GM19193 (cell line): ENCODE results near the gene ZNF133.

Source experiments
- POLR2A ChIP-seq: IDR thresholded peaks from 4 replicates; pipeline ENCODE4 v1.6.1; 2011; ENCODE audit not compliant: insufficient read depth, insufficient read length; ENCODE audit errors: extremely low read depth

ZNF133 gene

GRCh38 chr20:18276821-18277220 lies 11.5 kb upstream of the ZNF133 start:
- no peak for TF ChIP-seq POLR2A

DNA sequence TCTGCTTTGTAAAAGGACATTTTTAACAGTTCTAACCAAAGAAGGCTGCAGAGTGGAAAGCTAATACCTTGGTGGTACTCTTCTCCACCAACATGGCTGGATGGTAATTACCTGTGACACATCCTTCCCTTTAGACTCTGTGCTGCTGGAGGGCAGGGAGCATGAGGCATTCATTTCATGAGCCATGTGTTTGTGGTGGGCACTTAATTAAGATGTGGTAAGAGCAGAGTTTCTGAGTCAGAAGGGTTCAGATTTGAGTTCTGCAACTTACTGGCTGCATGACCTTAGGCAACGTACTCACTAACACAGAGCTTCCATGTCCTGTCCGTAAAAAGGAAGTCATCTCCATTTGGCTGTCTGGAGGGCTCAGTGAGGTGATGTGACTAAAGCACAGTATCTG lies 9.1 kb upstream of the ZNF133 start:
- no peak for TF ChIP-seq POLR2A

DNA sequence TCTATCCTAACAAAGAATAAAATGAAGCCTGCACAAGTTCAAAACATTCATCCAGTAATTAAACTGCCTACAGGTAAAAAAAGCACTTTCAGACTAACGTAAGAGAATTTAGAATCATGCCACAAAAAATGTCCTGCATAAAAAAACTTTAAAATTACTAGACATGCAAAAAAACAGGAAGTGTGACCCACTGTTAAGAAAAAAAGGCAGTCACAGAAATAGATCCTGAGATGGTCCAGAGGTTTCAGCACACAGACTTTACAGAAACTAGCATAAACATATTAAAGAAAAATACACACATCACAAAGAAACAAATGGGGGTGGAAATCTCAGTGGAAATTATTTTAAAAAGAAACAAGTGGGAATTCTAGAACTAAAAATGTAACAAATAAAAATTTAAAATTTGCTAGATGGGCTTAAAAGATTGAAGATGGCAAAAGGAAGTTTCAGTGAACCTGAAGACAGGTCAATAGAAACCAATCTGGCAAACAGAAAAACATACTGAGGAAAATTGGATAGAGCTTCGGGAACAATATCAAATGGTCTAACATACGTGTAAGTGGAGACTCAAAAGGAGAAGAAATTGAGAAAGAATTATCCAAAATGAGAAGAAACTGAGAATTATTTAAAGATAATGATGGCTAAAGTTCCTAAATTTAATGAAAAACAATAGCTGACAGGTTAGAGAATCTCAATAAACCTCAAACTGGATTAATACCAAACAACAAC lies 3.4 kb upstream of the ZNF133 start:
- TF ChIP-seq POLR2A: no peak

- no peak for TF ChIP-seq POLR2A
Measured at GRCh38 chr20:18287546-18287914, 797 bp upstream of the ZNF133 start.

- TF ChIP-seq POLR2A: no peak
Measured at GRCh38 chr20:18288749-18289267, 481 bp downstream of the ZNF133 start.

- TF ChIP-seq POLR2A: no peak
Measured at GRCh38 chr20:18289306-18289705, 979 bp downstream of the ZNF133 start.

DNA sequence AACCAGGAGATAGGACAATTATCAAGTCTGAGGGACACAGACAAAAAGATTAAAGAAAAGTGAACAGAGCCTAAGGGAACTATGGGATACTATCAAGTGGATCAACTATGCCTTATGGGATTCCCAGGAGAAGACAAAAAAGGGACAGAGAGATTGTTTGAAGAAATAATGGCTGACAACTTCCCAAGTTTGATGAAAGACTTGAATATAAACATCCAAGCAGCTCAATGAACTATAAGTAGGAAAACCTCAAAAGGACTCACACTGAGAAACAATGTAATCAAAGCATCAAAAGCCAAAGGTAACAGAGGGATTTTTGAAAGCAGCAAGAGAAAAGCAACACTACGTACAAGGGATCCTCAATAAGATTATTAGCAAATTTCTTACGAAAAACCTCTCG lies 11.0 kb downstream of the ZNF133 start:
- no peak for TF ChIP-seq POLR2A

DNA sequence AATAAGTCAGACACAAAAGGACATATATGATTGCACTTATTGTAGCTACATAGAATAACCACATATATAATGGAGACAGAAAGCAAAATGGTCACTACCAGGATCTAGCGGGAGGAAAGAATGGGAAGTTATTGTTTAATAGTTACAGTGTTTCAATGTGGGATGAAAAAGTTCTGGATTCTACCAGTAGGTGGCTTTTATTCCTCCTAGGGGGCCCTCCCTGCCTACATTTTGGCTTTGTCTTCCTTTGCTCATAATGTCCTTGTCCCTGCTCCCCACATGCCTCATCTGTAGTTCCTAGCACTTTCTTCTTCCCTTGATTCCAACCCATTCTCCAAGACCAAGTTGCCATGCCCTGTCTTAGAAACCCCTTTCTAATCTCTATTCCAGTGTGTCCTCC lies 16.3 kb downstream of the ZNF133 start:
- no peak for TF ChIP-seq POLR2A

DNA sequence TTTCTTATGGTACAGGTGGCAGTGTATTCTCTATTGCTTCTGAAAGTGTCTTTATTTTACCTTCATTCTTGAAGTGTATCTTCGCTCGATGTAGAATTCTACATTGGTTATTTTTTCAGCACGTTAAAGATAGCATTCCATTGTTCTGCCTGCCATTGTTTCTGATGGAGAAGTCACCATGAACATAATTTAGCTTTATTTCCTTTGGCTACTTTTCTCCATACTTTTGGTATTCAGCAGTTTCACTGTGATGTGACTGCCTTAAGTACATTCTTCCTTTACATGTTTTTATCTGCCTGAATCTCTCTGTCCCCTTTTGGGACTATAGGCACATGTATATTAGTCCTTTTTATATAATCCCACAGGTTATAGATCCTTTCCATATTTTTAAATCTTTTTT lies 19.0 kb downstream of the ZNF133 start:
- no peak for TF ChIP-seq POLR2A

DNA sequence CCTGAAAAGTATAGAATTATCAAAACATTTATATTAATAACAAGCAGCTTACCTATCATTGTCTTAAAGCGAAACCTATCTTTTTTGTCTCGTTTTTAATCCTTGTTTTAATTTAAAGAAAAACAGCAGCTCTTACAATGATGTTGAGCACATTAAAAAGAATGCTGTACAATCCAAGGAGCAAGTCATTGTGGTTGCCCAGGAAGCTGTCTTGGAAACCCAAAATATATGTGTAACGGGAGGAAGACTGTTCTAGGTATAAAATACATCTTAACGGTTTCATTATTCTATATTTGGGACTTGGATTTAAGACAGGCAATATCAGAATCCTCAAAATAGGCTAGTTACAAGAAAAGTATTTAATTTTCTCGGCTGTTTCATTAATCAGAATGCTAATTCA lies 21.7 kb downstream of the ZNF133 start:
- TF ChIP-seq POLR2A: no peak

GRCh38 chr20:18310592-18310991 lies 22.3 kb downstream of the ZNF133 start:
- no peak for TF ChIP-seq POLR2A

GRCh38 chr20:18312723-18313122 lies 24.4 kb downstream of the ZNF133 start:
- no peak for TF ChIP-seq POLR2A

GRCh38 chr20:18313411-18313810 lies 25.1 kb downstream of the ZNF133 start:
- no peak for TF ChIP-seq POLR2A

- no peak for TF ChIP-seq POLR2A
Measured at GRCh38 chr20:18314786-18315406, 26.6 kb downstream of the ZNF133 start.

- no peak for TF ChIP-seq POLR2A
Measured at GRCh38 chr20:18316166-18316565, 27.8 kb downstream of the ZNF133 start.

GRCh38 chr20:18321316-18321715 lies 33.0 kb downstream of the ZNF133 start:
- TF ChIP-seq POLR2A: no peak
